DOHH2 (cell line): ENCODE results near the gene RAD1.

ENCODE experiments used
- CTCF ChIP-seq: fragments of 200-600 bp; sonication (generic); IDR thresholded peaks from one replicate; pipeline ENCODE4 v1.5.1; 2014; ENCODE audit warnings: antibody characterized with exemption, mild to moderate bottlenecking, low read depth, low read length; ENCODE audit not compliant: poor library complexity, severe bottlenecking
- EZH2phosphoT487 ChIP-seq: fragments of 200-600 bp; sonication (generic); IDR thresholded peaks from 2 replicates; pipeline ENCODE4 v1.6.1; 2017; ENCODE audit warnings: borderline replicate concordance, mild to moderate bottlenecking, antibody characterized with exemption, low read length, moderate library complexity, mixed read lengths

GRCh38 chr5:34905564-34905963, 9.7 kb downstream of the RAD1 start:
- TF ChIP-seq CTCF (no peak), EZH2phosphoT487 (no peak)
